Renal pelvis (tissue), 4 donors: ENCODE results near the gene KCNIP1. TPM values are rescaled to one million over a fixed set of nuclear protein-coding genes. Genes with fewer than 3 reads are reported as not detected.
"Not testable (repeated sequence)": the region's sequence is repeated elsewhere in the genome, so short reads cannot be mapped to it uniquely, and the experiment has no call there.

Experiments used
- DNase-seq: peaks from one replicate; pipeline ENCODE4 v3.0.0-alpha.2; 2013
- polyA plus RNA-seq, 3 donors: library from polyadenylated mRNA; unstranded; fragments of 120-200 nt; gene quantifications; one replicate each; pipeline ENCODE4 v1.2.1, GENCODE V29; 2013; ENCODE audit not compliant: insufficient read length in 3 of 3

Gene KCNIP1
- polyA plus RNA-seq, 3 donors = 9.9 to 12.1 (median 10.2) TPM

- DNase-seq = no peak
Measured at GRCh38 chr5:170534177-170534576, 30.4 kb downstream of the KCNIP1 start.

- DNase-seq = no peak
Measured at GRCh38 chr5:170534941-170535340, 31.1 kb downstream of the KCNIP1 start.

- peak; percentile 50 for DNase-seq
Measured at GRCh38 chr5:170536525-170536924, 32.7 kb downstream of the KCNIP1 start.

GRCh38 chr5:170537451-170538095, 33.8 kb downstream of the KCNIP1 start:
- no peak for DNase-seq

- no peak for DNase-seq
Measured at GRCh38 chr5:170538096-170538465, 34.3 kb downstream of the KCNIP1 start.

- DNase-seq = no peak
Measured at GRCh38 chr5:170538696-170539586, 35.1 kb downstream of the KCNIP1 start.

GRCh38 chr5:170540271-170540670, 36.5 kb downstream of the KCNIP1 start:
- no peak for DNase-seq

GRCh38 chr5:170541146-170541769, 37.4 kb downstream of the KCNIP1 start:
- DNase-seq = no peak

- DNase-seq = no peak
Measured at GRCh38 chr5:170542691-170543293, 39.0 kb downstream of the KCNIP1 start.

GRCh38 chr5:170545313-170545712, 41.5 kb downstream of the KCNIP1 start:
- DNase-seq = no peak

- DNase-seq = no peak
Measured at GRCh38 chr5:170545811-170546210, 42.0 kb downstream of the KCNIP1 start.

GRCh38 chr5:170546282-170546681, 42.5 kb downstream of the KCNIP1 start:
- no peak for DNase-seq

- DNase-seq = not testable (repeated sequence)
Measured at GRCh38 chr5:170550382-170550781, 46.6 kb downstream of the KCNIP1 start.

GRCh38 chr5:170551076-170551475, 47.3 kb downstream of the KCNIP1 start:
- DNase-seq = no peak

GRCh38 chr5:170551622-170552021, 47.8 kb downstream of the KCNIP1 start:
- no peak for DNase-seq

GRCh38 chr5:170552621-170553115, 48.8 kb downstream of the KCNIP1 start:
- DNase-seq = peak; percentile 91

GRCh38 chr5:170553218-170553617, 49.4 kb downstream of the KCNIP1 start:
- no peak for DNase-seq

GRCh38 chr5:170554521-170555267, 50.9 kb downstream of the KCNIP1 start:
- no peak for DNase-seq

GRCh38 chr5:170557314-170557713, 53.5 kb downstream of the KCNIP1 start:
- DNase-seq = no peak

- no peak for DNase-seq
Measured at GRCh38 chr5:170559296-170559695, 55.5 kb downstream of the KCNIP1 start.

GRCh38 chr5:170560938-170561337, 57.1 kb downstream of the KCNIP1 start:
- no peak for DNase-seq
